Measurements from ENCODE around the gene PCSK1. TPM values are rescaled to one million over a fixed set of nuclear protein-coding genes. Genes with fewer than 3 reads are reported as not detected.

The PCSK1 gene
- total and polyA plus RNA-seq, 4 donors: 2.4 to 65.5 (median 6.6) TPM

DNA sequence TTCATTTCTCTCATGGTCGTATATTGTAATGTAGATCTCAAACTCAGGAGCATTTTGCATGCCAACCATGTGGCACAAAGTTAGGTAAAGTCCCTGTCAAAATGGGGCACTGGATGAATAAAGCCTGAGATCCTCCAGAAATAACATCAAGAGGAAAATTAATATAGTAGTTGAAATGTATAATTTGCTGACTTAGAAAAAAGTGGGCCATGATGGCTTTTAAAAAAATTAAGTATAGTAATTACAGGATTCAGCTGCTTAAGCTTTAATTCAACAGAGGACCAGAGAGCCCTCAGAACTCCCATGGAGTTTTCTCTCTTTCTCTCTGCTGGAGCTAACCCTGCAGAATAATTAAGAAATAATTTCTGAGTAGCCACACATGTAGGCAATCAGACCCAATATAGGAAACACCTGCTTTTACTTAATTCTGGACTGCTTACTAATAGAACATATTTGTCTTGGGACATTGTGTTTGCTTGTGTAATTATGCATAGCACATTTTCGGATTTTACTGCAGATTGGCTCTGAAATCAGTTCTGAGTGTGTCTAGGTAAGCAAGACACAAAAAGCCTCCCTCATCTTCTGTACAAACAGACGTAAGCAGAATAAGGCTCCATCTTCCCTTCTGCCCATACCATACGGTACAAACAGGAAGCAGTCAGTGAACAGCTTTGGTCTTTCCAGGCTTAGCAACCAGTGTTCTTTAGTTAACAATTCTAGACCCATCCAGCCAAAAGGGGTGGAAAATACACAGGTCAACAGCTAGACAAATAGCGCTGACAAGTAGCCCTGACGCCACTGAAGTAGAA, 26.5 kb upstream of the PCSK1 start:
- Histone ChIP-seq H3K27me3 (ENCODE audit: control insufficient read depth, insufficient read depth, low read length) (no peaks in the 10 kb centered on the region), H3K27ac (ENCODE audit: low read depth, low read length) (no peak overlapping the region), H3K4me1 (ENCODE audit: control insufficient read depth, insufficient read depth, low read length) (no peaks in the 10 kb centered on the region), H3K36me3 (ENCODE audit: control insufficient read depth, insufficient read depth, low read length) (no peaks in the 10 kb centered on the region), H3K9me3 (ENCODE audit: control insufficient read depth, insufficient read depth, low read length) (no peaks in the 10 kb centered on the region), H3K4me3 (ENCODE audit: low read depth, low read length) (no peak overlapping the region)
- DNase-seq (ENCODE audit: low read depth in 4 of 6, low spot score in 6 of 6): peak in 2 of 6 donors; percentile 45 to 58
- 69% methylated on average over 4 of the region's 6 CpGs for WGBS (ENCODE audit: insufficient coverage)

DNA sequence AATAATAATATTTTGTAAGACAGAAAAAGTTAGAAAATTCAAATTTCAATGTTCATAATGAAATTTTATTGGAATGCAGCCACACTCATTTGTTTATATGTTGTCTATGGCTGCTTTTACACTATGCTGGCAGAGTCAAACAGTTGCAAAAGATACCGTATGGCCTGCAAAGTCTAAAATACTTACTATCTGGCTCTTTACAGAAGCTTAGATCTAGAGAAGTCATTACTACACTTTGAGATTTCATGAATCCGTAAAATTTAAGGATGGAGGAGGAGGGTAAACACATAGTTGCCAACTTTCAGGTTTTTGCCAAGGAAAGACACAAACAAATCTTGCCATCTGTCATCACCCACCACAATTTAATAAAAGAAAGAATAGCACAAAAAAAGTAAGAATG, 25.1 kb upstream of the PCSK1 start:
- H3K9me3 ChIP-seq (ENCODE audit: control insufficient read depth, insufficient read depth, low read length): no peaks in the 10 kb centered on the region
- no peak overlapping the region for H3K4me3 ChIP-seq (ENCODE audit: low read depth, low read length)
- no peaks in the 10 kb centered on the region for H3K27me3 ChIP-seq (ENCODE audit: control insufficient read depth, insufficient read depth, low read length)
- DNase-seq (ENCODE audit: low read depth in 4 of 6, low spot score in 6 of 6): peak in 1 of 6 donors; percentile 79
- no peaks in the 10 kb centered on the region for H3K36me3 ChIP-seq (ENCODE audit: control insufficient read depth, insufficient read depth, low read length)
- WGBS (ENCODE audit: insufficient coverage): no CpG with 5 or more reads among the region's 2 CpGs
- H3K27ac ChIP-seq (ENCODE audit: low read depth, low read length): no peak overlapping the region
- no peaks in the 10 kb centered on the region for H3K4me1 ChIP-seq (ENCODE audit: control insufficient read depth, insufficient read depth, low read length)

DNA sequence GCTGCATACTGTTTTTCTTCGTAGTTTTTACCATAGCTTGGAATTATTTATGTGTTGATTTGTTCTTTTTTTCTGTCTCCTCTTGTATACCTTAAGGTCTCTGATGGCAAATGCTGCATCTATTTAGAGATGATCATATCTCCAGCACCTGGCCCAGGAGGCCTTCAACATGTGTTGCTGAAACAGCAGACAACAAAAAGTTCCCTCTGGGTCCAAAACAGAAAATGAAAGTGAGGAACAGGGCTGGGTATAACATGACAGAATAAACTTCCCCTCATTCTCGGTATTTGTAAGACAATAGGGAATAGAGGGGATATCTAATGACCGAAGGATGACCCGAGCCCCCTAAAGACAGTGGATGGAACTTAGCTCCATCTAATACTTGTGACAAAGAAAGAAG, 22.7 kb upstream of the PCSK1 start:
- H3K4me3 ChIP-seq (ENCODE audit: low read depth, low read length): no peak overlapping the region
- H3K36me3 ChIP-seq (ENCODE audit: control insufficient read depth, insufficient read depth, low read length): no peaks in the 10 kb centered on the region
- no peak for DNase-seq (ENCODE audit: low read depth in 4 of 6, low spot score in 6 of 6)
- 80% methylated on average over 2 of the region's 4 CpGs for WGBS (ENCODE audit: insufficient coverage)
- no peaks in the 10 kb centered on the region for H3K4me1 ChIP-seq (ENCODE audit: control insufficient read depth, insufficient read depth, low read length)
- no peak overlapping the region for H3K27ac ChIP-seq (ENCODE audit: low read depth, low read length)
- no peaks in the 10 kb centered on the region for H3K9me3 ChIP-seq (ENCODE audit: control insufficient read depth, insufficient read depth, low read length)
- no peaks in the 10 kb centered on the region for H3K27me3 ChIP-seq (ENCODE audit: control insufficient read depth, insufficient read depth, low read length)

DNA sequence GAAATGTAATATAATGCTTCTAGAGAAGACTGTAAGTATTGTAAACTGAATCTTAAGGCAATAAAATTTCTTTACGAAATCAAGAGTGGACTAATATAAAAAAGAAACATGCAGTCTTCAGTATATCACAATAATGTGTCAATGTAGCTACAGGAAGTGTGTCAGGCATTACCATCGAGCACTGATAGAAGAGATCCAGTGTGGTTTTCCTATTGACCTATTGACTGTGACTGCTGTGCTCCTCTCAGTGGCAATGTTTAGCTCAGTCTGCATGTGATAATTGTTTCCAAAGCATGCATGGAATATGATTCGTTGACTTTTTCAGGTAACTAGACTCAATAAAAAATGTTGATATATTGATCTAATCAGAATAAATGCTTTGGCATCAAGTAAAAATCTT, 20.3 kb upstream of the PCSK1 start:
- no peak for DNase-seq (ENCODE audit: low read depth in 4 of 6, low spot score in 6 of 6)
- Histone ChIP-seq H3K4me3 (ENCODE audit: low read depth, low read length) (no peak overlapping the region), H3K36me3 (ENCODE audit: control insufficient read depth, insufficient read depth, low read length) (no peaks in the 10 kb centered on the region), H3K4me1 (ENCODE audit: control insufficient read depth, insufficient read depth, low read length) (no peaks in the 10 kb centered on the region), H3K27ac (ENCODE audit: low read depth, low read length) (no peak overlapping the region), H3K27me3 (ENCODE audit: control insufficient read depth, insufficient read depth, low read length) (no peaks in the 10 kb centered on the region), H3K9me3 (ENCODE audit: control insufficient read depth, insufficient read depth, low read length) (no peaks in the 10 kb centered on the region)
- 80% methylated on average over 1 of the region's 3 CpGs for WGBS (ENCODE audit: insufficient coverage)

DNA sequence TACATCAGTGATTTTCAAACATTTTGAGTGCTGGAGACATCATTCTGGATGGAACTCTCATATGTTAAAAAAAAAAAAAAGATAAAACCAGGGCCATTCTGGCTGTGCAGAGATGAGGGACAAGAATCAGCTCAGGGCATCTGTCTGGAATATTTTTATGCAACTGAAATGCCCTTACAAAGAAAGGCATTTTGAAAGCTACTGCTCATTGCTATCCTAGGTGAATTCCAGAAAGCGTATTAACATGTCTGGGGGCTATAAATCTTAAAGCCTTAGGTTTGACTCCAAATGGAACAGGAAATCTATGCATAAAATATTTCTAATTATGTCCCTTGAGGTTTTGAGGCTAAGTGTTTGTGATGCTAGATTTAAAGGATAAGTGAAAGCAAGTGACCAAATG, 14.9 kb upstream of the PCSK1 start:
- Histone ChIP-seq H3K4me3 (ENCODE audit: low read depth, low read length) (no peak overlapping the region), H3K27me3 (ENCODE audit: control insufficient read depth, insufficient read depth, low read length) (no peaks in the 10 kb centered on the region), H3K4me1 (ENCODE audit: control insufficient read depth, insufficient read depth, low read length) (no peaks in the 10 kb centered on the region), H3K36me3 (ENCODE audit: control insufficient read depth, insufficient read depth, low read length) (no peaks in the 10 kb centered on the region), H3K9me3 (ENCODE audit: control insufficient read depth, insufficient read depth, low read length) (no peaks in the 10 kb centered on the region), H3K27ac (ENCODE audit: low read depth, low read length) (no peak overlapping the region)
- WGBS (ENCODE audit: insufficient coverage): no CpG with 5 or more reads among the region's 1 CpG
- peak in 1 of 6 donors; percentile 31 for DNase-seq (ENCODE audit: low read depth in 4 of 6, low spot score in 6 of 6)

DNA sequence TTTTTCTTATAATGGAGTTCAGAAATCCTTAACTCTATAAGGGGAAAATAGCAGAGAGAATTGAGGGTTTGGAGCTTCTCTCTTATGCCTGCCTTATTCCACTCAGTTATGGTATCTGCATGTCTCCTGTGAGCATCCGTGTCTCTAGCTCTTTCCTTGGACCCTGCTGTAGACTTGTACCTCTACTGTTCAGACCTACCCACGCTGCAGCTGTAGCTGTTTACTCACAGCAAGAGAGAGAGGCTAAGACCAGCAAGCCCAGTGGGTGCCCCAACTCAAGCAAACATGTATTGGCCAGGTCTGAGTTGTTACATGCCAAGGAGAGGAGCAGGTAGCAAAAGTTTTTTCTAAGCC, 7.1 kb upstream of the PCSK1 start:
- DNase-seq (ENCODE audit: low read depth in 4 of 6, low spot score in 6 of 6): no peak
- no peaks in the 10 kb centered on the region for H3K27me3 ChIP-seq (ENCODE audit: control insufficient read depth, insufficient read depth, low read length)
- H3K9me3 ChIP-seq (ENCODE audit: control insufficient read depth, insufficient read depth, low read length): no peaks in the 10 kb centered on the region
- no peaks in the 10 kb centered on the region for H3K4me1 ChIP-seq (ENCODE audit: control insufficient read depth, insufficient read depth, low read length)
- 53% methylated on average over 2 of the region's 2 CpGs for WGBS (ENCODE audit: insufficient coverage)
- no peak overlapping the region for H3K4me3 ChIP-seq (ENCODE audit: low read depth, low read length)
- no peak overlapping the region for H3K27ac ChIP-seq (ENCODE audit: low read depth, low read length)
- no peaks in the 10 kb centered on the region for H3K36me3 ChIP-seq (ENCODE audit: control insufficient read depth, insufficient read depth, low read length)

DNA sequence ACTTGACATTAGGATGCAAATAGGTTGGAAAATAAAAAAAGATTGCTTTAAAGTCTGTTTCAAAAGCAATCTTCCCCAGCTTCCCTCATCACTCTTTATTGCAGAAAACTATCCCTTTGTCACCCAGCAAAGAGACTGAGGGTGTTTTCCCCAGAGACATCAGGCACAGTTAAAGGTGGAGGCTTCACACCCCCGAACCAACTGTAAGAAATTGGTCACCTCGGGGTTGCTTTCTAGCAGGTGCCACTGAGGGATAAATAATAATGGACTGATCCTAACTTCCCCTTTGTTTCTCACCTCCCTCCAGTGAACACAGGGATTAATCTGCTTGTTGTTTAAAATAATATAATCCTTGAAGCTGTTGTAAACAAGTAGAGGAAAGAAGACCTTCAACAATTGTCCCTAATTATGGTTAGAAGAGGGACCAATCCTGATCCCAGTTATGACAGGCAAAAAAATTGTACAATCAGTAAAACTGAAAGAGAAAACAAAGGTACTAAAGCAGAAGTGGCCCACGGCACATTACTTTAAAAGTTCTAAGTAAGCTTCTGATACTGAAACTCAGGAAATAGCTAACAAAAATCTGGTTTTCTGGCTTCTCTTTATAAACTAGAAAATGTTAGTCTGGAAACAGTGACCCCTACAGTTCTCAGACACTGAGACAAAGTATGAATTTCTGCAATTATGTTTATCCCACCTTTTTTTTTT, 6.6 kb upstream of the PCSK1 start:
- H3K4me1 ChIP-seq (ENCODE audit: control insufficient read depth, insufficient read depth, low read length): no peaks in the 10 kb centered on the region
- no CpG with 5 or more reads among the region's 3 CpGs for WGBS (ENCODE audit: insufficient coverage)
- H3K27ac ChIP-seq (ENCODE audit: low read depth, low read length): no peak overlapping the region
- H3K27me3 ChIP-seq (ENCODE audit: control insufficient read depth, insufficient read depth, low read length): no peaks in the 10 kb centered on the region
- H3K9me3 ChIP-seq (ENCODE audit: control insufficient read depth, insufficient read depth, low read length): no peaks in the 10 kb centered on the region
- H3K4me3 ChIP-seq (ENCODE audit: low read depth, low read length): no peak overlapping the region
- no peaks in the 10 kb centered on the region for H3K36me3 ChIP-seq (ENCODE audit: control insufficient read depth, insufficient read depth, low read length)
- DNase-seq (ENCODE audit: low read depth in 4 of 6, low spot score in 6 of 6): no peak

DNA sequence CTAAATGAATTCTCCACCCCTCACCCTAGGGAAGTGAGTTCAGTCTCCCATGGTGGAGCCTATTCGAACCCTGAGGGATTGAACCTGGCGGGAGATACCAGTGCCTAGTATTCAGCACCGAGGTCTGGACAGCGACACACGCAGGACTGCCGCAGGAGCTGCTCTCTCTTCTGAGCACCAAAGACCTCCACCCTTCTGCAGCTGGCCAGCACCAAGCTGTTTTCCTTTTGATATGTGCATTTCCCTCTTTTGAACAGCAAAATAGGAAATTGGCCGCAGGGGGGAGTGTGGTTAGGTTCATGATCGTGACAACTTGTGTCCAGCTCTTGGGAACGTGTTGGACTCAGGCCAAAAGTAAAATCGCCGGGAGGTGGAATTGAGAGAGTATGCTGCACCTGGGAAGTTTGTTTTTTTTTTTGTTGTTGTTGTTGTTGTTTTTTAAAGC, 1.2 kb upstream of the PCSK1 start:
- WGBS (ENCODE audit: insufficient coverage): 0% methylated on average over 11 of the region's 11 CpGs
- peak in 4 of 6 donors; percentile 33 to 83 (median 64) for DNase-seq (ENCODE audit: low read depth in 4 of 6, low spot score in 6 of 6)

DNA sequence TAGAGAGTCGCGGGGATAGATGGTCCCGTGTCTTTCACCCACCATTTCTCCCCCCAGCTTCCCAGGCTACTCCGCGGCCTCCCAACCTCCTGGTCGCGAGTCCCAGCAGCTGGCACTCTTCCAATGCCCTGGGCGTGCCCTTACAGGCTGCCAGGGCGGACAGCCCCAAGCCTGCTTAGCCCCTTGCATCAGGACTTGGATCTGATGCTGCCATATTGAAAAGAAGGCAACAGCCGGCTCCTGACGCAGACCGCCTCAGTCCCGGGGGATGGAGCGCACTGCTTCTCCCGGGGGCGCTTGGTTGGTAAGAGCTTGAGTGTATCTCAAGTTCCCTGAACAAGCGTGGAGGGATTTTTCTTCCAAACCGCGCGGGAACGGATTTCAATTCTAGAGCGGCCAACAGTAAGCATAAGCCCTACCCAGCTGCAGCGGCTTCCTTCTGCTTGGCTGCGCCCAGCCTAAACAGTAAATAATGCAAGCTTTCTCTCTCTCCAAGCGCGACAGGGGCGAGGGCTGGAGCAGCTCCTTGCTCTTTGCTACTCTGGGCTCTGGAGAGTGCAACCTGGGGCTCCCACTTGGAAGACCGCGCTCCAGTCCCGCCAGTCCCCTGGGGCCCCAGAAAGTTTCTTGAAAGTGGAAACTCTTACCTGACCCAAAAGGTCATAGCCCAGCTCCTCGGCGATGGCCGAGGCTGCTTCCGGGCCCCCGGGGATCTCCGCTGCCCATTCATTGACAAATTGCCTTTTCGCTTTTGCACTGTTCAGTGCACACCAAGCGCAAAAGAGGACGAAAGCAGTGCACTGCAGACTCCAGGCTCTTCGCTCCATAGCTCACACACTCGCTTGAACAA, 607 bp downstream of the PCSK1 start:
- H3K27ac ChIP-seq (ENCODE audit: low read depth, low read length): no peak overlapping the region
- 0% methylated on average over 34 of the region's 41 CpGs for WGBS (ENCODE audit: insufficient coverage)
- peak in 3 of 6 donors; percentile 17 to 86 (median 80) for DNase-seq (ENCODE audit: low read depth in 4 of 6, low spot score in 6 of 6)
- H3K4me3 ChIP-seq (ENCODE audit: low read depth, low read length): peak overlapping the region; percentile 49
- peaks cover 23% of the 10 kb centered on the region for H3K27me3 ChIP-seq (ENCODE audit: control insufficient read depth, insufficient read depth, low read length)
- H3K9me3 ChIP-seq (ENCODE audit: control insufficient read depth, insufficient read depth, low read length): no peaks in the 10 kb centered on the region
- no peaks in the 10 kb centered on the region for H3K36me3 ChIP-seq (ENCODE audit: control insufficient read depth, insufficient read depth, low read length)
- peaks cover 25% of the 10 kb centered on the region for H3K4me1 ChIP-seq (ENCODE audit: control insufficient read depth, insufficient read depth, low read length)

More for the DNA sequence above, 1.2 kb upstream of the PCSK1 start:
- no peaks in the 10 kb centered on the region for H3K9me3 ChIP-seq (ENCODE audit: control insufficient read depth, insufficient read depth, low read length)
- peak overlapping the region; percentile 4 for H3K4me3 ChIP-seq (ENCODE audit: low read depth, low read length)
- peaks cover 23% of the 10 kb centered on the region for H3K27me3 ChIP-seq (ENCODE audit: control insufficient read depth, insufficient read depth, low read length)
- peaks cover 25% of the 10 kb centered on the region for H3K4me1 ChIP-seq (ENCODE audit: control insufficient read depth, insufficient read depth, low read length)
- no peak overlapping the region for H3K27ac ChIP-seq (ENCODE audit: low read depth, low read length)
- H3K36me3 ChIP-seq (ENCODE audit: control insufficient read depth, insufficient read depth, low read length): no peaks in the 10 kb centered on the region

Measured in spinal cord (tissue), 10 donors.